B cell (primary cell): ENCODE data around the gene MAPKBP1. TPM values are rescaled to one million over a fixed set of nuclear protein-coding genes. Genes with fewer than 3 reads are reported as not detected.

Experiments used
- ATAC-seq: fragments of 200-7000 bp; cut with Tn5 transposase; one replicate; pipeline ENCODE4 v1.10.0; 2021; ENCODE audit warnings: low read depth, mild to moderate bottlenecking, moderate number of reproducible peaks, moderate library complexity
- CTCF ChIA-PET: fragments of 350-600 bp; sonication (Branson Sonifier 250); formaldehyde crosslinking; loops from one replicate; lab custom pipeline; 2021; ENCODE audit warnings: antibody characterized with exemption, inconsistent platforms; lab: Charles Lee
- POLR2A ChIA-PET: fragments of 350-600 bp; sonication (Branson Sonifier 250); formaldehyde crosslinking; loops from one replicate; lab custom pipeline; 2021; ENCODE audit warnings: antibody characterized with exemption; lab: Charles Lee
- DNase-seq: peaks from one replicate; pipeline ENCODE4 v3.0.0; 2013
- H2AFZ ChIP-seq: 2 replicates; pipeline ENCODE4 v1.6.1; 2012; ENCODE audit warnings: mild to moderate bottlenecking, low read depth, low read length; ENCODE audit not compliant: insufficient read depth, poor library complexity, severe bottlenecking
- H3K27ac ChIP-seq, 2 donors: 1 replicate in 1 of 2; 2 replicates in 1 of 2; pipeline ENCODE4 v1.5.1; 2012 to 2013; ENCODE audit warnings: low read length in 2 of 2, mild to moderate bottlenecking in 2 of 2, moderate library complexity in 1 of 2
- H3K27me3 ChIP-seq, 4 experiments: fragments of 200-600 bp in 1 of 4; sonication (generic) in 1 of 4; replicated peaks in 1 of 4; 1 replicate in 2 of 4; 2 replicates in 2 of 4; pipeline versions ENCODE4 v1.6.1 to v1.7.0; 2013 to 2016; ENCODE audit warnings: low read length in 3 of 4, mild to moderate bottlenecking in 2 of 4, mixed read lengths in 1 of 4, moderate library complexity in 1 of 4; ENCODE audit not compliant: insufficient read depth in 4 of 4, control insufficient read depth in 3 of 4; ENCODE audit errors: control extremely low read depth in 1 of 4
- H3K36me3 ChIP-seq, 2 experiments: replicated peaks in 1 of 2; 1 replicate in 1 of 2; 2 replicates in 1 of 2; pipeline versions ENCODE4 v1.6.1 to v1.7.1; 2013; ENCODE audit warnings: low read length in 1 of 2; ENCODE audit not compliant: insufficient read depth in 2 of 2, control insufficient read depth in 1 of 2; ENCODE audit errors: control extremely low read depth in 1 of 2, extremely low read depth in 1 of 2
- H3K4me1 ChIP-seq, 2 donors: fragments of 200-600 bp in 1 of 2; sonication (generic) in 1 of 2; 1 replicate in 1 of 2; 2 replicates in 1 of 2; pipeline versions ENCODE4 v1.5.1 to v1.6.1; 2013 to 2017; ENCODE audit warnings: low read length in 2 of 2; ENCODE audit not compliant: control insufficient read depth in 2 of 2, insufficient read depth in 2 of 2
- H3K4me2 ChIP-seq: replicated peaks from 2 replicates; pipeline ENCODE3; 2012; ENCODE audit warnings: mild to moderate bottlenecking, low read depth, low read length; ENCODE audit not compliant: poor library complexity, severe bottlenecking
- H3K4me3 ChIP-seq, 5 experiments: fragments of 200-600 bp in 1 of 5; sonication (generic) in 1 of 5; 1 replicate in 3 of 5; 2 replicates in 2 of 5; pipeline versions ENCODE4 v1.5.1 to v1.7.0; 2011 to 2016; ENCODE audit warnings: low read length in 4 of 5, mild to moderate bottlenecking in 4 of 5, low read depth in 2 of 5, control low read depth in 1 of 5, moderate library complexity in 1 of 5; ENCODE audit not compliant: insufficient read depth in 1 of 5; ENCODE audit errors: control extremely low read depth in 1 of 5, extremely low read depth in 1 of 5
- H3K79me2 ChIP-seq: fragments of 200-600 bp; sonication (generic); one replicate; pipeline ENCODE4 v1.6.0; 2016; ENCODE audit warnings: low read length; ENCODE audit not compliant: control insufficient read depth, insufficient read depth
- H3K9ac ChIP-seq: fragments of 200-600 bp; sonication (generic); 2 replicates; pipeline ENCODE4 v1.6.1; 2017; ENCODE audit warnings: mild to moderate bottlenecking, low read length, moderate library complexity
- H3K9me3 ChIP-seq, 3 donors: one replicate each; pipeline versions ENCODE4 v1.6.1 to v1.7.1; 2013; ENCODE audit warnings: low read length in 2 of 3; ENCODE audit not compliant: control insufficient read depth in 2 of 3, insufficient read depth in 1 of 3; ENCODE audit errors: control extremely low read depth in 1 of 3
- H4K20me1 ChIP-seq: 2 replicates; pipeline ENCODE4 v1.6.0; 2012; ENCODE audit warnings: mild to moderate bottlenecking, low read length; ENCODE audit not compliant: insufficient read depth, control insufficient read depth, poor library complexity, severe bottlenecking
- H3K27ac Mint-ChIP-seq: one replicate; pipeline ENCODE4 v1.8.0; 2021; ENCODE audit warnings: mixed read lengths
- H3K27me3 Mint-ChIP-seq: one replicate; pipeline ENCODE4 v1.8.0; 2021; ENCODE audit warnings: mixed read lengths
- H3K4me1 Mint-ChIP-seq: one replicate; pipeline ENCODE4 v1.8.0; 2021; ENCODE audit warnings: mixed read lengths
- H3K4me3 Mint-ChIP-seq: one replicate; pipeline ENCODE4 v1.8.0; 2021; ENCODE audit warnings: mixed read lengths
- H3K9me3 Mint-ChIP-seq: one replicate; pipeline ENCODE4 v1.8.0; 2022; ENCODE audit warnings: mixed read lengths; ENCODE audit not compliant: insufficient read depth
- EZH2 ChIP-seq: IDR thresholded peaks from 2 replicates; pipeline ENCODE4 v1.6.1; 2012; ENCODE audit warnings: borderline replicate concordance, low read depth, mild to moderate bottlenecking, moderate library complexity, low read length; ENCODE audit not compliant: insufficient read depth, poor library complexity, severe bottlenecking
- WGBS: methylation state at CpG from one replicate; pipeline ENCODE4 v1.1.5; 2013; ENCODE audit warnings: missing lambda C conversion rate; ENCODE audit not compliant: insufficient coverage; 5-methylcytosine and 5-hydroxymethylcytosine counted together
- intact Hi-C: fragments of 100-400 bp; cut with micrococcal nuclease; formaldehyde crosslinking; loops from one replicate; pipeline ENCODE4 v1.10.0; 2022
- polyA plus RNA-seq: library from polyadenylated mRNA; depleted of rRNA; stranded (reverse); fragments of >200 nt; gene quantifications from 2 replicates; pipeline ENCODE4 v1.2.3, GENCODE V29; 2012
- total RNA-seq, 2 donors: library from RNA; stranded (reverse); fragments of 120-200 nt in 1 of 2; gene quantifications; 1 replicate in 1 of 2; 2 replicates in 1 of 2; pipeline versions ENCODE4 v1.2.3 to v1.2.4, GENCODE V29; 2013 to 2022
- TF ChIP-seq, protein P1 (sequence below): fragments of 200-600 bp; IDR thresholded peaks from one replicate; pipeline ENCODE4 v1.8.0; 2022; ENCODE audit warnings: antibody characterized with exemption, mild to moderate bottlenecking

Gene MAPKBP1
- total and polyA plus RNA-seq, 2 donors (not counting 1 experiment from before 2014, with no cell fraction given), result 14.1 to 59.2 TPM

- H3K4me3 Mint-ChIP-seq, result peak overlapping the region; percentile 74
- Histone ChIP-seq H2AFZ (peak overlapping the region; percentile 18), H3K4me3 (no peak overlapping the region), H3K9ac (no peak overlapping the region), H4K20me1 (no peaks in the 10 kb centered on the region), H3K27ac (peak overlapping the region in 1 of 2 donors; percentile 60), H3K9me3 (peaks cover 0 to 5% (median 0%) of the 10 kb centered on the region in 3 donors), H3K36me3 (no peaks in the 10 kb centered on the region), H3K27me3 (no peaks in the 10 kb centered on the region), H3K4me1 (peaks cover 17 to 27% of the 10 kb centered on the region in 2 donors), H3K4me2 (peak overlapping the region; percentile 46), H3K79me2 (peaks cover 63% of the 10 kb centered on the region)
- intact Hi-C loops, result loop anchor here (1.0 kb wide), 1 partner anchor 9 kb away; the partner anchor contains the start of gene MAPKBP1
- peaks cover 48% of the 10 kb centered on the region for H3K4me1 Mint-ChIP-seq
- ChIA-PET POLR2A (interaction anchor here (1.3 kb wide), 1 partner anchor 9 kb away, joined by 8 read pairs; the partner anchor contains the start of gene MAPKBP1), CTCF (interaction anchor here (0.9 to 20.0 kb wide), 5 partner anchors 10 to 122 kb away, joined by 4 to 716 read pairs (median 5); partner anchors contain the start of gene MAPKBP1)
- no CpG with 5 or more reads among the region's 1 CpG for WGBS
- peak overlapping the region; percentile 87 for H3K27ac Mint-ChIP-seq
- H3K9me3 Mint-ChIP-seq, result no peaks in the 10 kb centered on the region
- ATAC-seq (no peak), DNase-seq (no peak)
- TF ChIP-seq, protein P1, sequence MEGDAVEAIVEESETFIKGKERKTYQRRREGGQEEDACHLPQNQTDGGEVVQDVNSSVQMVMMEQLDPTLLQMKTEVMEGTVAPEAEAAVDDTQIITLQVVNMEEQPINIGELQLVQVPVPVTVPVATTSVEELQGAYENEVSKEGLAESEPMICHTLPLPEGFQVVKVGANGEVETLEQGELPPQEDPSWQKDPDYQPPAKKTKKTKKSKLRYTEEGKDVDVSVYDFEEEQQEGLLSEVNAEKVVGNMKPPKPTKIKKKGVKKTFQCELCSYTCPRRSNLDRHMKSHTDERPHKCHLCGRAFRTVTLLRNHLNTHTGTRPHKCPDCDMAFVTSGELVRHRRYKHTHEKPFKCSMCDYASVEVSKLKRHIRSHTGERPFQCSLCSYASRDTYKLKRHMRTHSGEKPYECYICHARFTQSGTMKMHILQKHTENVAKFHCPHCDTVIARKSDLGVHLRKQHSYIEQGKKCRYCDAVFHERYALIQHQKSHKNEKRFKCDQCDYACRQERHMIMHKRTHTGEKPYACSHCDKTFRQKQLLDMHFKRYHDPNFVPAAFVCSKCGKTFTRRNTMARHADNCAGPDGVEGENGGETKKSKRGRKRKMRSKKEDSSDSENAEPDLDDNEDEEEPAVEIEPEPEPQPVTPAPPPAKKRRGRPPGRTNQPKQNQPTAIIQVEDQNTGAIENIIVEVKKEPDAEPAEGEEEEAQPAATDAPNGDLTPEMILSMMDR, result no peak
- no peak for TF ChIP-seq EZH2
- H3K27me3 Mint-ChIP-seq, result no peaks in the 10 kb centered on the region
These were observed 9.0 kb downstream of the MAPKBP1 start for GRCh38 chr15:41783296-41783695.

- no peak overlapping the region for H3K27ac Mint-ChIP-seq
- H3K4me3 Mint-ChIP-seq, result no peak overlapping the region
- TF ChIP-seq EZH2, result no peak
- TF ChIP-seq, protein P1, result no peak
- H3K4me2 ChIP-seq, result no peak overlapping the region
- ChIA-PET CTCF (interaction anchor here (2.1 to 5.5 kb wide), 3 partner anchors 11 to 24 kb away, joined by 12 to 45 read pairs (median 24); partner anchors contain the start of gene MAPKBP1), POLR2A (interaction anchor here (1.9 kb wide), 1 partner anchor 15 kb away, joined by 5 read pairs; the partner anchor contains the start of gene MAPKBP1)
- H3K36me3 ChIP-seq, result no peaks in the 10 kb centered on the region
- H3K27ac ChIP-seq, result no peak overlapping the region
- ATAC-seq (peak; percentile 33), DNase-seq (no peak)
- H4K20me1 ChIP-seq, result peaks cover 7% of the 10 kb centered on the region
- H3K27me3 Mint-ChIP-seq, result no peaks in the 10 kb centered on the region
- no peaks in the 10 kb centered on the region for H3K9me3 Mint-ChIP-seq
- peaks cover 0 to 5% (median 0%) of the 10 kb centered on the region in 3 donors for H3K9me3 ChIP-seq
- H3K4me1 Mint-ChIP-seq, result peaks cover 51% of the 10 kb centered on the region
- no peak overlapping the region for H3K4me3 ChIP-seq
- WGBS, result 8% methylated on average over 3 of the region's 3 CpGs
- H2AFZ ChIP-seq, result no peak overlapping the region
- H3K4me1 ChIP-seq, result peaks cover 33 to 43% of the 10 kb centered on the region in 2 donors
- intact Hi-C loops, result no loop called here
- H3K9ac ChIP-seq, result no peak overlapping the region
- H3K27me3 ChIP-seq, result no peaks in the 10 kb centered on the region
- peaks cover 63% of the 10 kb centered on the region for H3K79me2 ChIP-seq
These were observed 14.0 kb downstream of the MAPKBP1 start for GRCh38 chr15:41788262-41788661.
